T-cell (primary cell): ENCODE results near the gene FBXL13. TPM values are rescaled to one million over a fixed set of nuclear protein-coding genes. Genes with fewer than 3 reads are reported as not detected.
"Not testable (repeated sequence)": the region's sequence is repeated elsewhere in the genome, so short reads cannot be mapped to it uniquely, and the experiment has no call there.

Experiments used
- ATAC-seq, 4 experiments: fragments of 200-7000 bp in 3 of 4; fragments of 150-1000 bp in 1 of 4; cut with Tn5 transposase; replicated peaks in 1 of 4; 1 replicate in 3 of 4; 2 replicates in 1 of 4; pipeline ENCODE4 v1.10.0; 2021; ENCODE audit warnings: moderate library complexity in 3 of 4, mild to moderate bottlenecking in 2 of 4, moderate number of reproducible peaks in 1 of 4
- CTCF ChIA-PET, 2 donors: fragments of 300-600 bp; sonication (Branson Sonifier 250); formaldehyde crosslinking; loops; one replicate each; lab custom pipeline; 2022; ENCODE audit warnings: antibody characterized with exemption in 2 of 2; lab: Charles Lee
- POLR2A ChIA-PET, 2 donors: fragments of 300-600 bp; sonication (Branson Sonifier 250); formaldehyde crosslinking; loops; one replicate each; lab custom pipeline; 2022; ENCODE audit warnings: antibody characterized with exemption in 2 of 2; lab: Charles Lee
- DNase-seq, 35 experiments: peaks; one replicate each; pipeline versions ENCODE4 v3.0.0 to v3.0.0-alpha.2; 2013 to 2023
- H3K27ac ChIP-seq: one replicate; pipeline ENCODE4 v1.5.1; 2013; ENCODE audit warnings: low read length
- H3K27me3 ChIP-seq, 2 experiments: replicated peaks in 1 of 2; 1 replicate in 1 of 2; 2 replicates in 1 of 2; pipeline versions ENCODE4 v1.6.1 to v1.7.0; 2013; ENCODE audit warnings: low read length in 1 of 2, mixed read lengths in 1 of 2; ENCODE audit not compliant: control insufficient read depth in 2 of 2, insufficient read depth in 2 of 2; ENCODE audit errors: extremely low read depth in 1 of 2
- H3K36me3 ChIP-seq, 2 donors: 1 replicate in 1 of 2; 2 replicates in 1 of 2; pipeline versions ENCODE4 v1.6.1 to v1.7.0; 2013; ENCODE audit warnings: low read length in 1 of 2; ENCODE audit not compliant: control insufficient read depth in 2 of 2, insufficient read depth in 1 of 2; ENCODE audit errors: extremely low read depth in 1 of 2
- H3K4me1 ChIP-seq, 2 experiments: 1 replicate in 1 of 2; 2 replicates in 1 of 2; pipeline versions ENCODE4 v1.6.1 to v1.7.0; 2013; ENCODE audit warnings: low read length in 2 of 2, mixed read lengths in 1 of 2; ENCODE audit not compliant: insufficient read depth in 2 of 2, control insufficient read depth in 1 of 2; ENCODE audit errors: extremely low read depth in 1 of 2
- H3K4me3 ChIP-seq, 2 donors: 1 replicate in 1 of 2; 2 replicates in 1 of 2; pipeline versions ENCODE4 v1.5.1 to v1.7.0; 2013; ENCODE audit warnings: mild to moderate bottlenecking in 2 of 2, low read length in 1 of 2, moderate library complexity in 1 of 2; ENCODE audit not compliant: control insufficient read depth in 1 of 2; ENCODE audit errors: extremely low read depth in 1 of 2
- H3K9me3 ChIP-seq: 2 replicates; pipeline ENCODE4 v1.7.0; 2013
- H3K27ac Mint-ChIP-seq, 2 donors: one replicate each; pipeline ENCODE4 v1.8.0; 2020 to 2021; ENCODE audit warnings: mild to moderate bottlenecking in 2 of 2, mixed read lengths in 2 of 2
- H3K27me3 Mint-ChIP-seq, 2 donors: one replicate each; pipeline ENCODE4 v1.8.0; 2021 to 2022; ENCODE audit warnings: mixed read lengths in 2 of 2
- H3K36me3 Mint-ChIP-seq: one replicate; pipeline ENCODE4 v1.8.0; 2021; ENCODE audit warnings: mixed read lengths
- H3K4me1 Mint-ChIP-seq, 3 donors: one replicate each; pipeline ENCODE4 v1.8.0; 2020 to 2022; ENCODE audit warnings: mixed read lengths in 3 of 3, mild to moderate bottlenecking in 1 of 3
- H3K4me3 Mint-ChIP-seq, 3 donors: one replicate each; pipeline ENCODE4 v1.8.0; 2020 to 2022; ENCODE audit warnings: mild to moderate bottlenecking in 3 of 3, mixed read lengths in 3 of 3, moderate library complexity in 3 of 3
- H3K9me3 Mint-ChIP-seq, 3 donors: one replicate each; pipeline ENCODE4 v1.8.0; 2020 to 2022; ENCODE audit warnings: mixed read lengths in 3 of 3
- WGBS: methylation state at CpG from one replicate; pipeline ENCODE4 v1.1.5; 2013; ENCODE audit warnings: missing lambda C conversion rate; ENCODE audit not compliant: insufficient coverage; 5-methylcytosine and 5-hydroxymethylcytosine counted together
- total RNA-seq, 35 experiments: library from RNA in 6 of 35; stranded (reverse) in 6 of 35; fragments of 120-200 nt in 1 of 35; gene quantifications; one replicate each; pipeline versions ENCODE4 v1.2.1 to v1.2.4 and lab custom pipeline; 2013 to 2026

The FBXL13 gene
- total RNA-seq, 5 donors from 2014 or later (not counting 1 experiment from before 2014, with no cell fraction given), result 1.3 to 2.7 (median 1.4) TPM

DNA sequence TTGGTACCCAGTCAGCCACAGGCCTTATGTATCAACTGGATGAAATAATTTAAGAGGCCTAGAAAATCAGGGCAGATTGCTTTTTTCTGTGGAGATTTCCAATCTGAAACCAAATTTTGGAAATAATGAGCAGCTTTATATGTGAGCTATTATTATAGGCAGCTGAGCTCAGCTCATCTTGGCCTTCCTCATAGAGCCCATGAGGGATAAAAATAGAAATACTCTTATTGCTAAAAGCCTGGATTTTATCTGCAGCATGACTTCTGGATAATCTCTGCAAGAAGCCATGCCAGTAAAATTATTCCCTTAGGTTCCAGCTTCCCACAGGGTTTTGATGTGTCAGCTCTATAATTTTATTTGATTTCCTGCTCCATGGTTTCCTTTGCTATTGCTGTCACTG is 282.8 kb downstream of the FBXL13 start:
- H3K4me3 Mint-ChIP-seq, H3K27me3 ChIP-seq, H3K4me3 ChIP-seq, H3K9me3 Mint-ChIP-seq, H3K4me1 Mint-ChIP-seq, H3K36me3 ChIP-seq, H3K4me1 ChIP-seq, H3K27ac ChIP-seq, H3K9me3 ChIP-seq, CTCF ChIA-PET, H3K27ac Mint-ChIP-seq, POLR2A ChIA-PET, DNase-seq, H3K27me3 Mint-ChIP-seq, ATAC-seq: not testable (repeated sequence)
- H3K36me3 Mint-ChIP-seq, result peaks cover 31% of the 10 kb centered on the region

DNA sequence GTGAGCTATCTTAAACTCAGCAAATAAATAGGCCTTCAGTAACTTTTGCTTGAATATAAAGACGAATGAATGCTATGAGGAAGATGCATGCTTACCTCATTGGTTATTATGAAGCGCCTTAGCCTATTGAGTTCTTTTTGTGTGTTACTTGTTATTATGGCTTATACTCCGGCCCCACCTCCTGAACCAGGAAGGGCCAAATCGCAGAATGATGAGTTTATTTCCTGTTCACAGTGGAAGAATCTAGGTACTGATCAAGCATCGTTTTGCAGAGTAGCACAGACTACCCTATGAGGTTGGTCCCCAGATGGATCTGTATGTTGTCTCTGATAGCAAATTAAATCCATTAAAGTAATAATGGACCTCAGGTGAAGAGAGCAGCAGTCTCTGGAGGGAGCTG is 283.2 kb downstream of the FBXL13 start:
- H3K27me3 Mint-ChIP-seq, H3K27ac ChIP-seq, POLR2A ChIA-PET, H3K4me1 Mint-ChIP-seq, H3K4me1 ChIP-seq, H3K27me3 ChIP-seq, H3K27ac Mint-ChIP-seq, DNase-seq, H3K4me3 Mint-ChIP-seq, H3K36me3 ChIP-seq, H3K9me3 ChIP-seq, CTCF ChIA-PET, H3K9me3 Mint-ChIP-seq, ATAC-seq, H3K4me3 ChIP-seq: not testable (repeated sequence)
- H3K36me3 Mint-ChIP-seq, result peaks cover 28% of the 10 kb centered on the region
- WGBS, result no CpG with 5 or more reads among the region's 5 CpGs

DNA sequence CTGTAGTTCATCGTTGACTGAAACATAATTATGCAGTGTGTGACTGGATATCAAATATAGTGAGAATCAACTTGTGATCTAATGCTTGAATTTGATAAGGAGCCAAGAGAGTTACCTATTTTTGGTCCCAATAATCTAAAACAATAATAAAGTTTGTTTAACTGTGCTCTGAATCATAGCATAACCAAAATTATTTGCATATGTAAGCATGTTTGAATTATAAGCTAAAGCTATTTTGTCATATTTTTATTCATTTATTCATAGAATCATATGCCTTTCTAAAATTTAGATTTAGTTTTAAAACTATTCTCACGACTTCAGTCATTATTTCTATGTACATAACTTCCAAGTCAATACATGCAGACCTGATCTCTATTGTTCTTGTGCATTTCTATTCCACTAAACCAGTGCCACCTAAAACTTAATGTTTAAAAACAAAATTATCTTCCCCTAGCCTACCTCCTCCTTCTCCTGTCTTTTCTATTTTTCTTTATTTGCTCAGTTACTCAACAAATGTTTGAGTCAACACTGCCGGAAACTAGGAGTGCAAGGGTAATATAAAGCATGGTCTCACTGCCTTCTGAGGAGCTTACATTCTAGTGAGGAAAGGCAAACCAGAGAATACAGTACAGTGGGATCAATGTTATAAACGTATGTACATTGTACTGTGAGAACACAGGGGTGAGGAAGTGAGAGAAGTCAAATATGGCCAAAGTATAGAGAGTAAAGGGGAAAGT is 284.1 kb downstream of the FBXL13 start:
- H3K27ac ChIP-seq, H3K9me3 Mint-ChIP-seq, H3K36me3 ChIP-seq, H3K4me3 Mint-ChIP-seq, ATAC-seq, DNase-seq, H3K27me3 ChIP-seq, H3K4me3 ChIP-seq, H3K27me3 Mint-ChIP-seq, CTCF ChIA-PET, H3K4me1 ChIP-seq, H3K9me3 ChIP-seq, H3K27ac Mint-ChIP-seq, H3K4me1 Mint-ChIP-seq: not testable (repeated sequence)
- POLR2A ChIA-PET, result interaction anchor here in 1 of 2 donors (0.6 kb wide), 1 partner anchor 24 kb away, joined by 3 read pairs; no protein-coding TSS in a partner anchor
- WGBS, result no CpG with 5 or more reads among the region's 4 CpGs
- peaks cover 25% of the 10 kb centered on the region for H3K36me3 Mint-ChIP-seq

DNA sequence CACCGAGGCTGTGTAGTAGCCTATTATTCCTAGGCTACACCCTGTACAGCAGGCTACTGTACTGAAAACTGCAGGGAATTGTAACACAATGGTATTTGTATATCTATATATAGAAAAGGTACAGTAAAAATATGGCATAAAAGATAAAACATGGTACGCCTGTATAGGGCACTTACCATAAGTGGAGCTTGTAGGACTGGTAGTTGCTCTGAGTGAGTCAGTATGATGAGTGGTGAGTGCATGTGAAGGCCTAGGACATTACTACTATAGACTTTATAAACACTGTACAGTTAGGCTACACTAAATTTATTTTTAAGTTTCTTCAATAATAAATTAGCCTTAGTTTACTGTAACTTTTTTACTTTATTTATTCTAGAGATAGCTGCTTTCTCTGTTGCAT is 285.8 kb downstream of the FBXL13 start:
- peaks cover 16% of the 10 kb centered on the region for H3K36me3 Mint-ChIP-seq
- H3K27me3 ChIP-seq, H3K27ac Mint-ChIP-seq, H3K4me3 ChIP-seq, H3K4me1 ChIP-seq, CTCF ChIA-PET, H3K27ac ChIP-seq, H3K36me3 ChIP-seq, H3K9me3 ChIP-seq, H3K9me3 Mint-ChIP-seq, ATAC-seq, DNase-seq, H3K4me3 Mint-ChIP-seq, H3K27me3 Mint-ChIP-seq, H3K4me1 Mint-ChIP-seq, POLR2A ChIA-PET: not testable (repeated sequence)
- no CpG with 5 or more reads among the region's 2 CpGs for WGBS

DNA sequence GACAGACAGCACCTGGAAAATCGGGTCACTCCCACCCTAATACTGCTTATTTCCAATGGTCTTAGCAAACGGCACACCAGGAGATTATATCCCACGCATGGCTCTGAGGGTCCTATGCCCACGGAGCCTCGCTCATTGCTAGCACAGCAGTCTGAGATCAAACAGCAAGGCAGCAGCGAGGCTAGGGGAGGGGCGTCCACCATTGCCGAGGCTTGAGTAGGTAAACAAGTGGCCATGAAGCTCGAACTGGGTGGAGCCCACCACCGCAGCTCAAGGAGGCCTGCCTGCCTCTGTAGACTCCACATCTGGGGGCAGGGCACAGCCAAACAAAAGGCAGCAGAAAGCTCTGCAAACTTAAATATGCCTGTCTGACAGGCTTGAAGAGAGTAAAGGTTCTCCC is 293.7 kb downstream of the FBXL13 start:
- DNase-seq, H3K4me3 Mint-ChIP-seq, CTCF ChIA-PET, H3K27me3 Mint-ChIP-seq, H3K27me3 ChIP-seq, H3K4me1 Mint-ChIP-seq, ATAC-seq, H3K4me3 ChIP-seq, POLR2A ChIA-PET, H3K27ac Mint-ChIP-seq, H3K9me3 Mint-ChIP-seq, H3K36me3 ChIP-seq, H3K27ac ChIP-seq, H3K9me3 ChIP-seq, H3K4me1 ChIP-seq: not testable (repeated sequence)
- H3K36me3 Mint-ChIP-seq, result peaks cover 19% of the 10 kb centered on the region
- WGBS, result 97% methylated on average over 10 of the region's 10 CpGs

DNA sequence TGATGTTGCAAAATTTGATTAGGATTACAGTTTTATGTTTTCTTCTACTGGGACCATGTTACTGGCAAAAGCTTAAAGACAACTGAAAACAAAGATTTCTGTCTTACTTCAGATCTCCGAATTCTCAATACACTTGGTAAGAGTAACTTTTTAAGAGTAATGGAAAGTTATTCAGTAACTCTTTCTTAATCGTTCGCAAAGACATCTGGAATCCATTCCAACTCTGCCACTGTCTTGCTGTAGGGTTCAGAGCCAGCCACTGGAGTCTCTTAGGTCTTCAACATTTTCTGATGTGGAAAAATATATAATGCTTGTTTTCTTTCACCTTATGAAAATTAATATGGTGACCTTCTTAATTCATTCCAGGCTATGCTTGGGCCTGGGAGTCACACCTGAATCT is 295.9 kb downstream of the FBXL13 start:
- H3K4me3 Mint-ChIP-seq, H3K27ac ChIP-seq, H3K9me3 ChIP-seq, ATAC-seq, H3K4me3 ChIP-seq, H3K27me3 Mint-ChIP-seq, H3K27me3 ChIP-seq, POLR2A ChIA-PET, H3K27ac Mint-ChIP-seq, CTCF ChIA-PET, H3K9me3 Mint-ChIP-seq, H3K36me3 ChIP-seq, H3K4me1 ChIP-seq, H3K4me1 Mint-ChIP-seq, DNase-seq: not testable (repeated sequence)
- peaks cover 23% of the 10 kb centered on the region for H3K36me3 Mint-ChIP-seq
- no CpG with 5 or more reads among the region's 3 CpGs for WGBS

DNA sequence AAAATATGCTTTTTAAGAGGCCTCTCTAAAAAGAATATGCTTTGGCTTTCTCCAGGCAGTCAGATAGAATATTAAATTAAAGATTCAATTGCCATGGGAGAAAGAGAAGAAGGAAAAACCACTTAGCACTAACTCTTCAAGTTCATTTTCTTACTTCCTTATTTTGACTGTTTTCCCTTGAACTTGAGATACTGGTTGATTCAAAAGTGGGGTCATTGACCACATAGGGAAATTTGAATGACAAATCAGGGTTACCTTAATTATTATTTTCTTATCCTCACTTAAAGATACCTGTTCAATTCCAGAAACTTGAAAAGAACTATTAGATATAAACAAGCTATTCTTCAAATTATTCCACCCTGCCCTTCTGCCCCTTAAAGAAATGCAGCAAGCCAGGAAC is 298.4 kb downstream of the FBXL13 start:
- DNase-seq, H3K36me3 ChIP-seq, H3K9me3 Mint-ChIP-seq, H3K27ac ChIP-seq, CTCF ChIA-PET, H3K27me3 ChIP-seq, H3K4me1 ChIP-seq, H3K4me3 ChIP-seq, H3K27ac Mint-ChIP-seq, ATAC-seq, H3K4me1 Mint-ChIP-seq, H3K27me3 Mint-ChIP-seq, POLR2A ChIA-PET, H3K4me3 Mint-ChIP-seq, H3K9me3 ChIP-seq: not testable (repeated sequence)
- H3K36me3 Mint-ChIP-seq, result peaks cover 24% of the 10 kb centered on the region
